HG03521 (cell line): ENCODE measurements around the gene SMC4.
"Not testable (repeated sequence)": the region's sequence is repeated elsewhere in the genome, so short reads cannot be mapped to it uniquely, and the experiment has no call there.

Experiments
- ATAC-seq: cut with Tn5 transposase; IDR thresholded peaks from one replicate; pipeline ENCODE4 v1.9.1; 2021; ENCODE audit warnings: mild to moderate bottlenecking, moderate library complexity; ENCODE audit not compliant: unreplicated experiment

SMC4 gene

DNA sequence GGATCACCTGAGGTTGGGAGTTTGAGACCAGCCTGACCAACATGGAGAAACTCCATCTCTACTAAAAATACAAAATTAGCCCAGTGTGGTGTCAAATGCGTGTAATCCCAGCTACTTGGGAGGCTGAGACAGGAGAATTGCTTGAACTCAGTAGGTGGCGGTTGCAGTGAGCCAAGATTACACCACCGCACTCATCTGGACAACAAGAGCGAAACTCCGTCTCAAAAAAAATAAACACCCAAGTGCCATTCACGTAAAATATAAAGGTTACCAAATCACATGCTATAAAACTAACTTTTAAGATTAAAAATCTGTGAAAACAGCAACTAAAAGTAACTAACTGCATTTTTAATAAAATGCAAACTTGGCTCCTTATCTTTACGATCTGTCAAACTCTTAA is 41.2 kb downstream of the SMC4 start:
- no peak for ATAC-seq

GRCh38 chr3:160444411-160444810 is 45.0 kb downstream of the SMC4 start:
- ATAC-seq: no peak

DNA sequence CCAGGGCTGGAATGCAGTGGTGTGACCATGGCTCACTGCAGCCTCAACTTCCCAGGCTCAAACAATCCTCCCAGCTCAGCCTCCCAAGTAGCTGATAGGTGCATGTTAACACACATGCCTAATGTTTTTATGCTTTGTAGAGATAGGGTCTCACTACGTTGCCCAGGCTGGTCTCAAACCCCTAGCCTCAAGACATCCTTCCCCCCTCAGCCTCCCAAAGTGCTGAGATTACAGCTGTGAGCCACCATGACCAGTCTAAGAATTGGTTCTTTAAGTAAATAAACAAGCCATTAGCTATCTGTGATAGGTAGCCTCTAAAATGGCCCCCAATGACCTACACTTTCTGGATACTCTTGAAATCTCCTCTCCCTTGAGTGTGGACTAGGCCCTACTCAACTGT is 46.4 kb downstream of the SMC4 start:
- ATAC-seq: no peak

- no peak for ATAC-seq
Measured at GRCh38 chr3:160446522-160447056, 47.1 kb downstream of the SMC4 start.

GRCh38 chr3:160447544-160447943 is 48.1 kb downstream of the SMC4 start:
- no peak for ATAC-seq

GRCh38 chr3:160448845-160449635 is 49.6 kb downstream of the SMC4 start:
- peak; percentile 39 for ATAC-seq

DNA sequence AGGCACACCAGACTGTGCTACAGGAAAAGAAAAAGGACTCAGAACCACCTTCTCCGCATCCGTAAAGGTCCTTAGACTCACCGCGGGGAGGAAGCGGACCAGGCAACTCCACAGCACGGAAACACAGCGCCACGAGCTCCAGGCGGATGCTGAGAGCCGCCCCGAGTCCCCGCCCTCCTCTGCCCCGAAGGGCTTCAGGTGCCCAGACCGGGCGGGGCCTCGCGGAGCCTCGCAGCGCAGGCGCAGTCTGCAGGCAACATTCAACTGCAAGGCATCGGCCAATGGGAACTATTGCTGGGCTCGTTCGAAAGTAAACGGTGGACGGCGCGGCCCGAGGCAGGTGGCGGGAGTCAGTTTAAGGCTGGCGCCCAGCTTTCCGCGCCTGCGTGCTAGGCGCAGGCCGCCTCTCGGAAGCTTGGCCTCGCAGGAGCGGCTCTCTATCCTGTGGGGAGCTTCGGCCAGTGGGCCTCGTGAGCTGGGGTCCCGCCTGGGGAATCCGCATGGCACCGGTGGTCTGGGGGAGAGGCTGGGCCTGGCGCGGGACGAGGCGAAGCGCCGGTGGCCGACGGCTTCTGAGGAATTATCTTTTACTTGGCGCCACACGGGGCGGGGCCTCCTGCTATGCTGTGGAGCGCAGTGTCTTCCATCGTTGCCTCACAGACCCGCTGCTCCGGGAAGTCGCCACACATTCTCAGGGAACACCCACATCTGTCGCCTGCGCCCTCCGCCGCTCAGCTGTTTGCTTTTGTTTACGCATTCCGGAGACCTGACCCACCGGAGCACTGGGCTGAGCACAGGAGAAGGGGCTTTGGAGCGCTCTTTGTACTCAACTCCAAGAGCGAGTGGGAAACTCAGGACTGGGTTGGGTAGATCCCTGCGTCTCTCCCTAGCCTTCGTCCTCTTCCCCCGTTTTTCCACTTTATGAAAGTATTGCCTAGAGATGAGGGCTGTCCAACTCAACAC is 50.5 kb downstream of the SMC4 start, which contains the start of gene TRIM59:
Gene TRIM59 (minus strand): TSS at position 151 of the 963 bp plus-strand sequence. CDS start 10,603 bp downstream, outside the sequence.
- ATAC-seq: peak; percentile 91

GRCh38 chr3:160450846-160451245 is 51.4 kb downstream of the SMC4 start:
- no peak for ATAC-seq

DNA sequence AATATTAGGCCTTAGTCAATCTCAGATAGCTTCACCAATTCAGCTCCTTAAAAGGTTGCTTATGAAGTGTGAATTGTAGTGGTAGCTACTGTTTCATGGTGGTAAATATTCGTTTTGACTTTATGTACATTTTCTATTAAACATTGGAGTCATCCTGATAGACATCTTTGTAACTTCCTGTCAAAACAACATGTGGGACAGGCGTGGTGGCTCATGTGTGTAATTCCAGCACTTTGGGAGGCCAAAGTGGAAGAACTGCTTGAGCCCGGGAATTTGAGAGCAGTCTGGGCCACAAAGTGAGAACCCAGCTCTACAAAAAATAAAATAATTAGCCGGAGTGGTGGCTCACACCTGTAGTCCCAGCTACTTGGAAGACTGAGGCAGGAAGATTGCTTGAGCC is 52.2 kb downstream of the SMC4 start:
- ATAC-seq: no peak

DNA sequence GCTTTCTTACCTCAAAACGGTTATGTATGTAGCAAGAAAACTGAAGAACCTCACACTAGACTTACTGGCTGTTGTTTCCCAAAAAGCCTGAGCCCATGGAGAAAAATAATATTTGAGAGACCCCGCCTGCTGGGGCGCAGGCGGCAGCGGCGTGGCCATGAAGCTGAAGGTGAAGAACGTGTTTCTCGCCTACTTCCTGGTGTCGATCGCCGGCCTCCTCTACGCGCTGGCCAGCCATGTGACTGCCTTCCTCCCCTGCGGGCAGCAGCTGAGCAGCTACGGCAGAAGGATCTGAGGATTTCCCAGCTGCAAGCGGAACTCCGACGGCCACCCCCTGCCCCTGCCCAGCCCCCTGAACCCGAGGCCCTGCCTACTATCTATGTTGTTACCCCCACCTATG is 52.8 kb downstream of the SMC4 start:
- ATAC-seq: not testable (repeated sequence)

GRCh38 chr3:160454995-160455394 is 55.5 kb downstream of the SMC4 start:
- no peak for ATAC-seq

- ATAC-seq: no peak
Measured at GRCh38 chr3:160455846-160456245, 56.4 kb downstream of the SMC4 start.

DNA sequence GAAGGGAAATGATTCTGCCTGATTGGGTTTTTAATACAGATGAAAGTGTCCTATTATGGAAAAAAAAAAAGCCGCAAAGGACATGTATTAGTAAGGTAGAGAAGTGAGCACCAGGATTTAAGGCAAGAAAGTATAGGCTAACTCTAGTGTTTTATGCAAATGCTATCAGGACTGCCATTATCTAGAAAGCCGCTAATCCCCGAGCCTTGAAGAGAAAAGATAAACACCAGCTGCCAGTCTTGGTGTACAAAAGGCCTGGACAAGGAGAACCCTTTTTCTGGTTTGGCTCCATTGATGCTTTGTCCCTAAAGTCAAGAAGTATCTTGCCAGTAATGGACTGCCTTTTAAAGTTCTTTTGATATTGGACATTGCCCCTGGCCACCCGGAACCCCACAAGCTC is 58.7 kb downstream of the SMC4 start:
- ATAC-seq: no peak

- ATAC-seq: no peak
Measured at GRCh38 chr3:160459450-160459970, 60.1 kb downstream of the SMC4 start.

DNA sequence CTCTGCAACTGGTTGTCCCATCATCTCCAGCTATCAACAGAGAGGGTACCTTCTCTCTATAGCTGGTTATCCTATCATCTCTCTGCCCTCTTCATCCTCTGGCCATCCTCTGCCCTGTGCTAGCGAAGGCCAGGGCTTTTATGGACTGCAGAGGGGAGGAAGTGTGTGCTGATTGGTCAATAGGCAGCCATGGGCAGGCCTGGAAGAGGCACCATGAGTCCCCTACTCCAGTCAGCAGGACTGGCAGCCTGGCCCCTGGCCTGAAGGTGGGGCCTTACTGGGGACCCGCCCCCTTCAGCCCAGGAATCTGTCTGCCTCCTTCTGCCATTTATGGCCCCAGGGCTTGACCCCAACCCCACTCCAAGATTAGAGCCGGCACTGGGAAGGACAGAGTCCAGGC is 60.6 kb downstream of the SMC4 start:
- ATAC-seq: no peak

GRCh38 chr3:160464321-160464720 is 64.9 kb downstream of the SMC4 start:
- no peak for ATAC-seq

DNA sequence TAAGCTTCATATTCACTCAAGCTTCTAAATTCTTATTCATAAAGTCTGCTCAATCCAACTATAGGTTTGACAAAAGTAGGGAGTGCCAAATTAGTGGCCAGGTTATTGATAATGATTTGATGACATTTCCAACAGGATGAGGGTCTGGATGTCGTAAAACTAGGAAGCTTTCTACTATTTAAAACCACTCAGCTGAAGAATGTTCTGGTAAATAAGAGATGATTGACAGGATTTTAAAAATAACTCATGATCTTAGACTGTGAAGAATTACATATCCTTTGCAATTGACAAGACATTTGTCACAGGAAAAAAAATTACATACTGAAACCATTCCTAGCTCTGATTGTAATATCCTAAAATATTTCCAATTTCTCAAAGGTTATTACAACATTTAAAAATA is 65.5 kb downstream of the SMC4 start:
- no peak for ATAC-seq

- no peak for ATAC-seq
Measured at GRCh38 chr3:160470181-160470580, 70.7 kb downstream of the SMC4 start.

DNA sequence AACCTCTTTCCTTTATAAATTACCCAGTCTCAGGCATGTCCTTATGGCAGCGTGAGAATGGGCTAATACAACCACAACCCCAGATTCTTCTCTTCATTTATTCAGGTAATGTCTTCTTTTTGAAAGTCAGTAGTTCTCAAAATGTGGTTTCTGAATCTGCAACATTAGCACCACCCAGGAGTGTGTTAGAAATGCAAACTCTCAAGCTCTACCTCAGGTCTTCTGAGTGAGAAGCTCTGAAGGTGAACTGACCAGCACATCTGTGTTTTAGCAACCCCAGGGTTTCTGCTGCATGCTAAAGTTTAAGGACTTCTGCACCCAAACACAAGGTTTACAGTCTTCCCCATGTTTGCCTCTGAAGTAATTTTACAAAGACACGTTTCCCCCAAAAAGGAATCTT is 72.4 kb downstream of the SMC4 start:
- no peak for ATAC-seq

- ATAC-seq: no peak
Measured at GRCh38 chr3:160472344-160472743, 72.9 kb downstream of the SMC4 start.

DNA sequence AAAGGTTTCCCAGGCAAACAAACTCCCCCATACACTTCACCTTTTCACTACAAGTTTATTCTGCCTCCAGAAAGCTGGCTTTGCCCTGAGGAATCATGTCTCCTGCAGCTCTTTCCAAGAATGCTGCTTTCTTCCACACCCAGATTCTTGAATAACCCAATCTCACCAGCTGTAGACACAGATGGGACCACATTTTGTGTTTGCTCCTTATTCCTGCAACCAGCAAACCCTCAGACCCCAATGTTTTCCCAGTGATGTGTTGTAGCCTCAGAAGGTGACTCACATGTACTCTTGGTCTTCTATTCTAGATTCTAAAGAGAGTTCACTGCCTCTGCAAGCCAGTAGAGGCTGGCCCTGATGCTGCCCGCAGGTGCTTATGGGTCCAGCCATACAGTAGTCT is 73.8 kb downstream of the SMC4 start:
- no peak for ATAC-seq
